HG03571 (cell line): ENCODE data around the gene TOP3B.
A peak's percentile ranks its signal among the peaks of the same experiment; 100 is the strongest.

Experiments used
- ATAC-seq: cut with Tn5 transposase; IDR thresholded peaks from one replicate; pipeline ENCODE4 v1.9.1; 2021; ENCODE audit not compliant: unreplicated experiment

Gene TOP3B

DNA sequence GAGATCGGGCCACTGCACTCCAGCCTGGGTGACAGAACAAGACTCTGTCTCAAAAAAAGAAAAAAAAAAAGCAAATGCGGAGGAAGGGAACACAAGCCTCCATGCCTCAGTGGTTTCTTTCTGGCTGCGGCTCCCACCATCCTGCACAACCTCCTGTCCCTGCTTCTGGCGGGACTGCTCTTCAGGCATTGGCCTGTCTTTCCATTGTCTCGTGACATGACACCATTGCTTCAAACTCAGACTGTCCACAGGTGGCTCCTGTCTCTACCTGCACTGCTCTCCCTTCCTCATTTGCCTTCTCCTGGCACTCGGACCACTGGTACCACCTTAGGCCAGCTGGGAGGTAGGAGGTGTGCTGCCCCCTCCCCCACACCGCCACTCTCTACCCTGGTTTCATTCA is 19.3 kb downstream of the TOP3B start:
- no peak for ATAC-seq

DNA sequence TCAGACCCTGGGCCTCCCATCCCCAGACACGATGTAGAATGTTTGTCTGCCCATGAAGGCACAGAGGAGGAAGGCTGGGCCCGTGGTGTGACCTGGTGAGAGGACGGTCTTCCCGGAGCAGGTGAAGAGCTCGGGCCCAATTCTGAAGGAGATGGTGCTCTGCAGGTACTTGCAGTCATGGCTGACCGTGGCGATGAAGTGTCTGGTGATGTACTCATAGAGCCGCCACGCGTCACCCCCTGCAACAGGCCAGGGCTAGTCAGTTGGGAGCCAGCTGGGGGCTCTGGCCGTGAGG is 20.0 kb downstream of the TOP3B start:
- no peak for ATAC-seq

DNA sequence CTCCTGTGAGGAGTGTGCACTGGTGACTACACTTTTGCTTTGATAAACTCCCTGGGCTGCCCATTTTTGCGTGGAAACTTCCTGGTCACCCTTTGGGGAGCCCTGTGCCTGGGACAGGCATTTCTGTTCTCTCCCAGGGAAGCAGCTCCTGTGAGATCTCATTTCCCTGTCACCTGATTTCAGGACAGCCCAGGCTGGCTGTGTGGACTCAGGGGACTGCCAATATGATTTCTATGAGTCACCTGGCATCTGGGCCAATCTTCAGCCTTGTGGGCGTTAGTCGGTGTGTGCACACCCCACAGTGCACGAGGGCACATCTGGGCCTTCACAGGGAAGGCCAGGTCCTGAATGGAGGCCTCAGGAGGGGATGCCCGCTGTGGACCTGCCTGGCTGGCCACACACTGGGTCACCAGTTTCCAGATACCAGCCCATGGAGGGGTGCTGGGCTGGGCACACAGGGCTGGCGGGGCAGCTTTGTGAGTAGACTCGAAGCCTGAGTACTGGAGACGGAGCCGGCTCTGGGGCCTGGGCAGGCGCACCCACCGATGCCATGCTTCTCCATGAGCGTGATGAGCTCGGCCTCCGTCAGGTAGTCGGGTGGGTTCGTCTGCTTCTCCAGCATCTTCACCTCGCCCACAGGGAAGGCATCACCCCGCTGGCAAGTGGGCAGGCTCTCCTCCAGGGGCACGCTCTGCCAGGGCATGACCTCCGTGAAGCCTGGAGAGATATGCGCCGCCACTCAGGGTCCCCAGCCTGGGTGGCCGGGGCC is 20.5 kb downstream of the TOP3B start:
- ATAC-seq = no peak

DNA sequence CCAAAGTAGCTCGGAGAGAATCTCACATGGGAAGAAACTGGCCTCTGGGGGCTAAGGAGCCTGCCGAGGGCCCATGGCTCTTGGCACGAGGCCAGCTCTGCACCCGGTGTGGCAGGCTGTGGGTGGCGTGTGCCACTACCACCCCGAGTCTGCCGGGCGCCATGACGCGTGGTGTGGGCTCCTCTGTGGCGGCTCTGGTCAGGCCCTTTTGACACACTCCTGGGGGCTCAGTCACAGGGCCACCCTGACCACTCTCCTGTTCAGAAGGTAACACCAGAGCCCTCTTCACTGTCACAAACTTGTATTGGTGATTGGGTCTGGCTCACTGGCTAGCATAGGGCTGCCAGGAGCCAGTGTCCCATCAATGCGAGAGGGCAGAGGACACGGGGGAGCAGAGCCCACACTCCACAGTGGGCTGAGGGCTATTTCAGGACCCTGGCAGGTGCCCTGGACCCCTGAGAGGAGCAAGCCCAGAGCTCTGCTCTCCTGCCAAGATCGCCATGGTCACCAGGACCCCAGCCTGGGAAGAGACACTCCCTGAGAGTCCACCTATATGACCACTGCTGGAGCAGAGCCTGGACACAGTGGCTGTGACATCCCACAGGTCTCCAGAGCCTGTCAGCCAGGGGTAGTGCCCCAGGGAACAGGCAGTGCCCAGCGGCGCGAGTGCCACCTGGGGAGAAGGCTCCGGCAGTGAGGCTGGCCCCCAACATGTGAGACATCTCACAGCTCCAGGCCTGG is 21.3 kb downstream of the TOP3B start:
- no peak for ATAC-seq

DNA sequence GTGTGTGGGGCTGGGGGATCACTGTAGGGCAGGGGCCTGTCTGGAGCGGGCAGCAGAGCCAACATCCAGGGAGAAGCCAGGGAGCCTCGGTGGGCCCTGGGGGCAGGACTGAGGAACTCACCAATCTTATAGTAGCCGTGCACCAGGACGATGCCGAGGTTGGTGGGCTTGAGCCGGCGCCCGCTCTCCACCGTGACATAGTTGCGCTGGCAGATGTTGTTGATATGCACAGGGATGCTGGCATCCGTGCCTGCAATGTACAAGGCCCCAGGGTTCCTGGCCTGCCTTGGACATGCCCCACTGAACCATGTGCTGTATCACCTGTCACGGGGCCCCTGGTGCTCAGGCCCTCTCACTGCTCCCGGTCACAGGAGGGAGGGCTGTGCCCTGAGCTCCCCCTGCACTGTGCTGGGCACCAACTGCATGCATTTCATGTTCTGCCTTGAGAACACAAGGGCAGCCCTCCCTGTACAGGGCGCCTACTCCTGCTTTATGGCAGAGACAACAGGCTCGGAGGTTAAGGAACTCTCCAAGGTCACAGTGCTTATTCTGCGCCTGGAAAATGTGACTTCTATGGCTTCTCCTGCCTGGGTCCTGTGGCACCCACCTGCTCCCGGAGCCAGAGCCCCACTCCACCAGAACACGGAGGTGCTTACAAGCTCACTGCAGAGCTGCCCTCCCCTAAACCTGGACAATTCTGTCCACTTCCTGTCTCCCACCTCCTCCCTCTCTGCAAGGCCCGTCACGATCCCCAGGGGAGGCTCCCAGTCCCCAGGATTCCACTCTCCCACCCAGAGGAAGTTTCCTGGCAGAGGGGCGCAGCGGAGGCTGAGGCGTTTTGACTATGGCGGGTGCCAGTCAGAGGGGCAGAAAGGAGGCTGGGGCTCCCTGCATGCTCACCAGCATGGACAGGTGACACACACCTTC is 22.1 kb downstream of the TOP3B start:
- ATAC-seq = no peak

DNA sequence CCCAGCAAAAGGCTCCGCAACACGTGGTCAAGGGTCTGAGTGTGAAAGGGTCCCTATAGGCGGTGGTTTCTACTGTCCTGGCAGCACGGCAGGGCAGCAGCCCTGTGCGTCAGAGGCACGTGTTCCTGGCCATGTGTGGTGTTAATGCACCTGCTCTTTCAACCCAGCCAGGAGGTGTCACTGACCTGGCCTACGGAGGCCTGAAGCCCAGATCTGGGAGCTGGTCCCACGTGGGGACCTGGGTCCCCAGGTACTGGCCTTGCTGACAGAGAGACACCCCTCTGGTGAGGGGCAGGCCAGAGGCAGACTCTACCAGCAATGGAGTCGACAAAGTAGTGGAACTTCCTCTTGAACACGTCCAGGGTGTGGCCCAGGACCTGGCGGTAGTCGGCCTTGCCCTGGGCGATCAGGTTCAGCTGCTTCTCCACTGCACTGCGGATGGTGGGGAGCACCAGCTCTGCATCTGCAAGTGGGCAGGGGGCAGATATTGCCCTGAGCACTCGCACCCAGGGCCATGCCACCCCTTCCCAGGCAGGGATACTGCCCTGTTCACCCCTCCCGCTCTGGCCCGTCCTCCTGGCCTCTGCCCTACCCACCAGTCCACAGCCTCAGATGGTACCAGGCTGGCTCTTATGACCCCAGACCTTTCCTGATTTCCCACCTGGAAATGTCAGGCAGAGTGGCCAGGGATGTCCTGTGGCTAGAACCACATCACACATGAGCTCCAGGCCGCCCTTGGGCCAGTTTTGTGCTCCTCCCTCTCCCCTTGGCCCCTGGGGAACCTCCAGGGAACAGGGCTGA is 23.1 kb downstream of the TOP3B start:
- ATAC-seq = no peak

DNA sequence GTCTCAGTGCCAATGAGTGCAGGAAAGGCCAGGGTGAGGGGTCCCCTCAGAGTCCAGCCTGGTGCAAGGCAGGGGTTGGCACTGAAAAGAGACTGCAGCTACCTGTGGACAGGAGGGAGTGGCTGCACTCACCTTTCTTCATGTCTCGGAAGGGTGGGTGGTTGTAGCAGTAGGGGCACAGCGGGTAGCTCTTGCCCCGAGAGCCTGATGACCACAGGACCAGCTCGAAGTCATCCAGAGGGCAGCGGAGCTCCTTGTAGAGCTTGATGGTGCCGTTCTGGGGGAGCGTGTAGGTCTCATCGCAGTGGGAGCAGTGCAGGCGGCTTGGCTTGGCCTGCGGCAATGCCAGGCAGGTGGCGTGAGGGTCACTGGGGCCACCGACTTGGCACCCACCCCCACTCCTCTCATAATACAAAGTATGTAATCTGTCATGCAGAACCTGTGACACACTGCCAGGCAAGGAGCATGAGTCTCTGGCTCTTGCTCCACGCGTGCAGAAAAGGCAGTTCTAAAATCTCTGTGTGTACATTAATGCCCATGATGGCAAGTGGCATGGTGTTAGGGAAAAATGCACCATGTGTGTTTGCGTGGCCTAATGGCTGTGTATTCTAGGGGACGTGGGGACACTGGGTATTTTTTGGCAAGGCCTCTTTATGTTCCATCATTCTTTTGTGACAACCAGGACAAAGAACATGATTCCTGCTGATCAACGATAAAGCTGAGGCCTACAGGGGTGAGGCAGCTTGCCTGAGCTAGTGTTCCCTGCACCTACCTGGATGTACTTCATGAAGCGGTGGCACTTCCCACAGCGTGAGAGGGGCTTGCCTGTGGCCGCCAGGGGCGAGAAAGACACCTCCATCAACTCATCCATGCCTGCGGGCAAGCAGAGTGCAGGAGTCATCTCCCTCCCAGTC is 24.0 kb downstream of the TOP3B start:
- ATAC-seq = no peak

DNA sequence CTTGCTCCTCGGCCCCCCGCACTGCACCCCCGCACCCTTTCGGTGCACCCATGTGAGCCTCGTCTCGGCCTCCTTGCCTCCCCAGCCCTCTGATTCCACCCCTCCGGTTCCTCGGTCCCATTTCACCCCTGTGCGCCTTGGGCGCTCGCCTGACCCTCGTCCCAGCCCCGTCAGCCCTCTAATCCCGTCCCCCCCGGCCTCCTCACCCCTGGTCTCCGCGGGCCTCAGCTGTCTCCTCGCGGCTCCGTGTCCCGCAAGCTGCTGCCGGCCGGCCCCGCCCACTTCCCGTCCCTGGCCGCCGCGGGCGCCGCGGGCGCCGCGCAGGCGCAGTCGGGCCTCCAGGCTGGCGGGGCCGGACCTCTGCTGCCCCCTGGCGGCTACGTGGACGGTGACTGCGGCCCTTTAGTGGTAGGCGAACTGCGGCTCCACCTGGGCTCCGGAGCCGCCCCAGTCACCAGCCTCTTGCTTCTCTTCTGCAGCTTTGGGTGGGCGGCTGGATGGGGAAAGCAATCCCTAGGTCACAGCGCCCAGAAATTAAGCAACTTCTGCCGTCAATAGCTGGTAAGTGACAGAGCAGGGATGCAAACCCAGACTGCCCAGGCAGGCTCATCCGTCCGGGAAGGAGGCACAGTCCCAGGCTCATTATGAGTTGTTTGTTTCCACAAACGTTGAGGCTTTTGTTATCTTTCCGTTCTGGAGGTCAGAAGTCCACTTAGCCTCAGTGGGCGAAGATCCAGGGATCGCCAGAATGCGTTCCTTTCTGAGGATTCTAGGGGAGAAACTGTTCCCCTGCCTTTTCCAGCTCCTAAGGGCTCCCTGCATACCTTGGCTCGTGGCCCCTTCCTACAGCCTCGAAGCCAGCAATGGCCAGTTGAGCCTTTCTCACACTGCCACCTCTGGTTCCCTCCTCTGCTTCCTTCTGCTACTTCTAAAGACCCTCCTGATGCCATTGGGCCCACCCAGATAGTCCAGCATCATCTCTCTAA is 29.7 kb downstream of the TOP3B start, which contains the start of gene PPM1F:
PPM1F (minus strand) TSS at position 263 of the 986 bp plus-strand sequence. CDS start 6,800 bp downstream, outside the sequence.
- ATAC-seq = peak; percentile 62

DNA sequence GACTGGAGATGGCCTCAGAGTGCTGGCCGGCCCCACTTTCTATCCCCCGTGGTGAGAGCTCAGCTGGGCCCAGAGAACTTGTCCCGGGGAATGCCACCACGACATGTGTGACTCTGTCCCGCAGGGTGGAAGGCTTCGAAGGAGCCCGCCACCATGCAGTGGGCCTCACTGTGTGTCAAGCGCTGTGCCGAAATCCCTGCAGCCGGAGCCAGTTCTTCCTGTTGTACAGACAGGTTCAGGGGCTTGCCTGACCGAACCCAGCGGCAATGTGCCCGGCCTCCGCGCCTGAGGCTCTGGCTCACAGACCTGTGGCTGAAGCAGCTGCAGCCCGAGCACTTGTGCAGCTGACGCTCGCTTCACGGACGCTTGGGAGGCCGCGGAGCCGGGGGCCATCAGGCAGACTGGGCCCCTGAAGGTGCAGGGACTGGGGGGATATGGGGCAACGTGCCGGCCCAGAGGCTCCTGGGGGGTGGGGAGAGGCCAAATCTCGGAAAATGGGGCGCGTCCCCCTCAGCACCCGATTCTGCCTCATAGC is 30.6 kb downstream of the TOP3B start:
- no peak for ATAC-seq

DNA sequence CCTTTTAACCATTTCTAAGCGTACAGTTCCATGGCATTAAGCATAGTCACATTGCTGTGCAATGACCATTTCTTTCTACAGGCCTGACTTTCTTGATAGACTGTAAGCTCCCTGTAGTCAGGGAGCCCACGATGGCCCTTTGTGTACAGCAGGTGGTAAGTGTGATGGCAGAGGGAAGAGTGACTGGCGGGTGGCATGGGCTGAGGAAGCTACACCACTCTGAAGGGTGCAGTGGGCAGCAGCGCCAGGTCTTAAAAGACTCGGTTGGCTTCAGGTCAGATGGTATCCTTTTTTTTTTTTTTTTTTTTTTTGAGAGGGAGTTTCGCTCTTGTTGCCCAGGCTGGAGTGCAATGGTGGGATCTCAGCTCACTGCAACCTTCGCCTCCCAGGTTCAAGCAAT is 31.5 kb downstream of the TOP3B start:
- ATAC-seq = no peak

DNA sequence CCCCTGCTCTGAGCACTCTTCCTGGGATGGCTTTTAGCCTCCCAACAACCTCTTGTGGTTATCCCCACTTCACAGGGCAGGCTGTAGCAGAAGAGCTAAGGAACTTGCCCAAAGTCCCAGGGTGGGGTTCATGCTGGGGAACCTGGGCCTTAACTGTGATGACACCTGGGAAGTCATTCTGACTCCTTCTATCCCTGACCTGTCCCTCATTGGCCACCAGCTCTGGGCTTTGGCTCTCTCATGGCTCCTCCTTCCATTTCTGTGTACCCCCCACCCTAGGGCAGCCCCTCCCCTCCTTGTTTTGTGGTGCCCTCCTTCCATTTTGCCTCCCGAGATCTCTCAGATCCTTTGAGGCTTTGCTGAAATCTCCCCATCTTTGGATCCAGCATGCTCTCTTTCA is 32.6 kb downstream of the TOP3B start:
- no peak for ATAC-seq

DNA sequence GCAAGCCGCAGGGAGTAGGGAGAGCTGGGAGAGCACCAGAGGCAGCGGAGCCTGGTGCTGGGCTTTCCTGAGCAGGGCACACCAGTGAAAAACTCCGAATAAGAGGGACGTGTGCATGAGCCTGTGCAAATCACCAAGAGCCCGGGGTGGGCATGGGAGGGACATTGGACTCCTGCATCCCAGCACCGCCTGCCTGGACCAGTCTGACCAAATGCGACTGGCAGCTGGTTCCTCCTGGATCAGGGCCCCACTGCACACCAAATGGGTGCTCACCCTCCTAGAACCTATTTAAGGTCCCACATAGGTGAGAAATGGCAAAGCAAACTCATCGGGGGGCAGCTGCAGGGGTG is 33.0 kb downstream of the TOP3B start:
- ATAC-seq = no peak

DNA sequence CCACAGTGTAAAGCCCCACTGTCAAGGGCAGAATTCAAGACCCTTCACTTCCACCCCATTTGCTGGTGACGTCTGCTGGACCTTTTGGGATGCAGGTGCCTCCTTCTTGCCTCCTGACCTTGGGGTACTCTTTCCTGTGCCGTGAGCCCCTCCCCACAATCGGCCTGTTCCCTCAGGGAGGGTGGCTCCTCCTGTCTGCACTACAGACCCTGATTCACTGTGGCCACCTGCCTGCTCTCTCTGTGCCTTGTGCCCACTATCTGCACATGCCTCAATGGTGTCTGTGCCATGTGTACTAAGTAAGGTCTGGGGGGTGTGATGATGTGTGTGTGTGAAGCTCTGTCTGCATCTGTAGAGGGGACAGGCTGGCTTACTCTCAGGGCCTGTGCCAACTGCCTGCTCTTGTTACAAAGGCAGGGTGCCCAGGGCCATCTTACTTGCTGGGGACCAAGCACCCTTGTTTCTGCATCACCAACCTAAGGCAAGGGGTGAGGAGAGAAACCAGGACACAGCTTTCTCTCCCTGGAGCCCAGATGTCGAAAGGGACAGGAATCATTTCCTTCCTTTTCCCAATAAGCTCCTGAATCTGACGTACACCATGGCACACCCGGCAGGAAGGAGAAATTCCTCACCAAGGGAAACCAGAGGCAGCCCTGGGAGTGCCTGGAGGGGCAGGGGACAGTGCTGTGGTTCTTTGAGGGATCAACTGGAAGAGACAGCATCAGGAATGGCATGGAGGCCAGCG is 33.6 kb downstream of the TOP3B start:
- no peak for ATAC-seq

DNA sequence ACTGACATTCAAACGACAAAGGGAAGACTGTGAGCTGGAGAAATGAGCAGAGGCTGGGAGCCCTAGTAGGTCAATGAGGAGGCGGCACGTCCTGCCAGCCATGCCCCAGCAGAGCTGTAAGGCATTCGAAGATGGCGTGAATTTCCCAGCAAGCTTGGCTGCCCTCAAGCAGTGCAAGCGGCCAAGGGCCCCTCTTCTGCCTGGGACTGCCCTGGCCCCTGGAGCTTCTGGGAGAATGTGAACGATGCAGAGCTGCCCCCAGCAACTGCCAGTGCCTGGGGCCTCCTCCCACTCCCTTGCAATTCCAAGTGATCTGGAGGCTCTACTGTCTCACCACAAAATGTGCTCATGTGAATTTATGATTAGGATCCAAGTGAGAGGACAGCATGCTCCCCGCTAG is 34.2 kb downstream of the TOP3B start:
- ATAC-seq = no peak

DNA sequence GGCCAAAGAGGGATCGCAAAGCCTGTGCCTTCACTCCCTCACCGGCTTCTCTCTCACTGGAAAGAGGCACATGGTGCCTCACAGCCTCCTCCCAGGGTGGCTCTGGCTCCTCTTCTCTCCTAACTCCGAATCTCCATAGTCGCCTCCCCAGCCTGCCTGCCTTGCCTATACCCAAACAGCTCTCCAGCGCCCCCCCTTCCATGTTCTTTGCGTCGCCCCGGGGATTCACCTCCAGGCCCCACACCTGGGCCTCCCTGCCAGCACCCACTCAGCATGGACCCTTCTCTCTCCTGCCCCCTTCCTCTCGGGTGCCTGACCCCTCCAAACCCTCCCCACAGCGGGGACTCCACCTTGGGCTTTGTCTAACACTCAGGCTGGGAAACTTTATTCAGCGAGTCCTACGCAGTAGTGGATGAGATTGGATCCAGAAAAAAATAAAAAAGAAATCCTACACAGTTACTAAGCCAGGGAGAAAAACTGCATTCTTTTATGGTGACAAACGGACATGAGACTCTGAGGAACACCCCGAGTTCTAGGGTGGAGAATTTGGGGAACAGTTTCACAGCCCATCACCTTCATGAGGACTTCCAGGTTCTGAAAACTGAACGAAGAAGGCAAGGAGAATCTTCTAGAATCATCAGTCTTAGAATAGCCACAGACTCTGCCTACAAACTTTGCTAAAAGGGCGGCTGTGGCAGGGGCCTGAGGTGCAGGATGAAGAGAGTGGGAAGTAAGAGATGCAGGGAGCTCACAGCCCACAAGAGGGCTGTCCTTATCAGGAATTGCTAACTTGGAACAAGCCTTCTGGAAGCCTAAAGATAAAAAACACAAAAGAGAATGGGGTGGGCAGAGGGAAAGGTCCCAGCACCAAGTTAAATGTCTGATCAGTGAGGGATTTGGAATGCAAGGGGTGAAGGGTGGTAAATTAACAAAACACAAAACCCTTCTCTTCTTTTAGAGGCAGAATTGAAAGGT is 35.3 kb downstream of the TOP3B start:
- ATAC-seq = no peak

DNA sequence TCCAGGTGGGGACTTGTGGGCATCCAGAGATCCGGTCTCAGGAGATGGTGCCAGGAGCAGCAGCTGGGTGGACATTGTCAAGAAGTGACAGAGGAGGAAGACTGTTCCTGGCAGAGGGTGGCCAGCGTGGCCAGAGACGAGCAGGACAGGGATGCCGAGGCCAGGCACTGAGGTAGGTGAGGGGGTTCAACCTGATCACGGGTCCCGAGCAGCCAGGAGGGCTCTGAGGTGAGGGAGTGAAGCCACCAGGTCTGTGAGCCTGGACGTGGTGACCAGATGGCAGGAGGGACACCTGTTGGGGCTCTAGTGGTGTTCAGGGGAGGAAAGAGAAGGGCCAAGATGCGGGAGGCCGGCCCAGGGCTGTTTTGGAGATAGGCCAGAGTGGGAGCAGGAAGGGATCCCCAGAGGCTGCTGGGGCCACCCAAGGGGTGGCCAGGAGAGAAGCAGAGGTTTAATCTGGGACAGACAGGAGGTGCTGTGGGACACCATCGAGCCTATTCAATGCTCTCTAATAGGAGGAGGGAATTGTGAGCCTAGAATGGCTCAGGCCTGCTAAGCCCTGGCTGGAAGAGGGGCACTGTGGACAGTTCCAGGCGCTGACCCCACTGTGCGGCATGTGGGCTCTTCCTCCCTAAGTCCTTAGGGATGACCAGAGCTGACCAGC is 36.2 kb downstream of the TOP3B start:
- ATAC-seq = no peak
